Measurements from ENCODE around the gene C4orf33. TPM values are rescaled to one million over a fixed set of nuclear protein-coding genes. Genes with fewer than 3 reads are reported as not detected.

C4orf33 gene
- total RNA-seq, 2 donors from 2014 or later: 16.2 to 44.1 TPM

DNA sequence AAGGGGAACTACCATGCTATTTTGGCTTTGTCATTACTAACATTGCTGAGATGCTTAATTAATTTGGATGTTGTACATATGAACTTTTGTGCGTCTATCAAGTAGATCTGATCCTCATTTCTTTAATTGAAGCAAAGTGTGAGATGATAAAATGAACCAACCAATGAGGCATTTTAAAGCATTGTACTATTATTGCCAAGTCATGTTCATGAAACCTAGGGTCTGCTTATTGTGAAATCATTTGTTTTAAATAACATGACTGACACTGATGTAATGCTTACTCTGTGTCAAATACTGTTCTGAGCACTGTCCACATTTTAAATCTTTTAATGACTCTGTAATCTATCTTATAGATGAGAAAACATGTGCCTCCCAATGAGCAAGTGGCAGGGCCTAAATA is 57.7 kb downstream of the C4orf33 start:
- H3K36me3 Mint-ChIP-seq: no peaks in the 10 kb centered on the region
- no peak for ATAC-seq

GRCh38 chr4:129162450-129162849 is 66.5 kb downstream of the C4orf33 start:
- H3K36me3 Mint-ChIP-seq: no peaks in the 10 kb centered on the region

More for the DNA sequence above, 57.7 kb downstream of the C4orf33 start:
- Mint-ChIP-seq H3K9me3 (peaks cover 0 to 6% of the 10 kb centered on the region in 2 donors), H3K27ac (no peak overlapping the region)
- no peak for DNase-seq (ENCODE audit: low spot score in 2 of 2)

DNA sequence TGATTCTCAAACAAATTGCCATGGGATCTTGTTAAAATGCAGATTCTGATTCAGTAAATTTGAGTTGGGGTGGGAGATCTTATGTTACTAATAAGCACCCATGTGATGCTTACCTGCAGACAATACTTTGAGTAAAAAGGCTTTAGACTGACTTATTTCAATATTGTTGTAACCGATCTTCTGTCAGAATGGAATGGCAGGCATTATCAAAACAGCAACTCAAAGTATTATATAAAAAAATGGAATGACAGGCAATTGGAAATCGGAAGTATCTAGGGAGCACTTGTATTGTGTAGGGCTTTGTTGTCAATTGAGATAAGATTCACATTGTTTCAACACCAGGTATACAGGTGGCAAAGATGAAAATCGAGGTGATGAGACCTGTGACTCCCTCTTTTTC is 67.5 kb downstream of the C4orf33 start:
- DNase-seq (ENCODE audit: low spot score in 2 of 2) (no peak), ATAC-seq (no peak)
- Mint-ChIP-seq H3K36me3 (no peaks in the 10 kb centered on the region), H3K27ac (no peak overlapping the region), H3K9me3 (no peaks in the 10 kb centered on the region)

More at GRCh38 chr4:129162450-129162849, 66.5 kb downstream of the C4orf33 start:
- ATAC-seq: no peak
- Mint-ChIP-seq H3K27ac (no peak overlapping the region), H3K9me3 (peaks cover 0 to 3% of the 10 kb centered on the region in 2 donors)
- DNase-seq (ENCODE audit: low spot score in 2 of 2): no peak

DNA sequence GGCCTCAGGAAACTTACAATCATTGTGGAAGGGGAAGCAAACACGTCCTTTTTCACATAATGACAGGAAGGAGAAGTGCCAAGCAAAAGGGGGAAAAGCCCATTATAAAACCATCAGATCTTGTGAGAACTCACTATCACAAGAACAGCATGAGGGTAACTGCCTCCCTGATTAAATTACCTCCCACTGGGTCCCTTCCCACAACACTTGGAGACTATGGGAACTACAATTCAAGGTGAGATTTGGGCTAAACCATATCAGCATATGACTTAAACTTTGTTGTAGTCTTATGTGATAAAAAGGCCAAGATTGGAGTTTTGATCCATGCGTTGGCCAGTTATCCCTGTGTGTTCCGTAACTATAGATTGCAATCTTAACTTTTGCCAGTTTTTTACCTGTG is 68.3 kb downstream of the C4orf33 start:
- no peak for ATAC-seq
- Mint-ChIP-seq H3K9me3 (no peaks in the 10 kb centered on the region), H3K36me3 (no peaks in the 10 kb centered on the region), H3K27ac (no peak overlapping the region)
- no peak for DNase-seq (ENCODE audit: low spot score in 2 of 2)

Other genes with a start within 250 kb of the C4orf33 start
- 10 to 100 TPM; 19.8 to 27.1 TPM for gene SCLT1, start 2.6 kb upstream of the C4orf33 start, total RNA-seq